ENCODE results near the gene EPHB2. TPM values are rescaled to one million over a fixed set of nuclear protein-coding genes. Genes with fewer than 3 reads are reported as not detected.

EPHB2 gene
- total RNA-seq, 3 donors from 2014 or later: 22.7 to 76.7 (median 70.8) TPM

- no peak for TF ChIP-seq CTCF (IDR thresholded peaks at IDR 0.05)
- intact Hi-C loops (cut with DNase I, micrococcal nuclease): no loop called here
- no peak for ATAC-seq
- H3K36me3 ChIP-seq (ENCODE audit: low read depth): no peaks in the 10 kb centered on the region
- H3K4me1 ChIP-seq (ENCODE audit: low read depth): no peaks in the 10 kb centered on the region
- no peak for DNase-seq
- no peak overlapping the region for H3K4me3 ChIP-seq
- no peaks in the 10 kb centered on the region for H3K9me3 ChIP-seq
Measured at GRCh38 chr1:22888320-22889075, 177.9 kb downstream of the EPHB2 start.

GRCh38 chr1:22889213-22889827, 178.7 kb downstream of the EPHB2 start:
- no peak overlapping the region for H3K4me3 ChIP-seq
- no peaks in the 10 kb centered on the region for H3K36me3 ChIP-seq (ENCODE audit: low read depth)
- TF ChIP-seq CTCF (IDR thresholded peaks at IDR 0.05): peak; percentile 42
- H3K4me1 ChIP-seq (ENCODE audit: low read depth): no peaks in the 10 kb centered on the region
- intact Hi-C loops (cut with DNase I, micrococcal nuclease): no loop called here
- DNase-seq: peak in 1 of 3 donors; percentile 41
- peak; percentile 53 for ATAC-seq
- H3K9me3 ChIP-seq: no peaks in the 10 kb centered on the region

- H3K36me3 ChIP-seq (ENCODE audit: low read depth): no peaks in the 10 kb centered on the region
- H3K4me1 ChIP-seq (ENCODE audit: low read depth): no peaks in the 10 kb centered on the region
- H3K4me3 ChIP-seq: no peak overlapping the region
- no peak for TF ChIP-seq CTCF (IDR thresholded peaks at IDR 0.05)
- H3K9me3 ChIP-seq: no peaks in the 10 kb centered on the region
- intact Hi-C loops (cut with DNase I, micrococcal nuclease): no loop called here
- DNase-seq (no peak), ATAC-seq (no peak)
Measured at GRCh38 chr1:22892789-22893188, 182.2 kb downstream of the EPHB2 start.

- no peak for TF ChIP-seq CTCF (IDR thresholded peaks at IDR 0.05)
- Histone ChIP-seq H3K36me3 (ENCODE audit: low read depth) (no peaks in the 10 kb centered on the region), H3K9me3 (no peaks in the 10 kb centered on the region), H3K4me3 (no peak overlapping the region), H3K4me1 (ENCODE audit: low read depth) (no peaks in the 10 kb centered on the region)
- DNase-seq: no peak
- intact Hi-C loops (cut with DNase I, micrococcal nuclease): no loop called here
- ATAC-seq: no peak
Measured at GRCh38 chr1:22893292-22893691, 182.7 kb downstream of the EPHB2 start.

- no peak for DNase-seq
- TF ChIP-seq CTCF (IDR thresholded peaks at IDR 0.05): no peak
- Histone ChIP-seq H3K9me3 (no peaks in the 10 kb centered on the region), H3K36me3 (ENCODE audit: low read depth) (no peaks in the 10 kb centered on the region), H3K4me1 (ENCODE audit: low read depth) (no peaks in the 10 kb centered on the region), H3K4me3 (no peak overlapping the region)
- no peak for ATAC-seq
- intact Hi-C loops (cut with DNase I, micrococcal nuclease): no loop called here
Measured at GRCh38 chr1:22895357-22895756, 184.7 kb downstream of the EPHB2 start.
